ENCODE results near the gene ADGRG3. TPM values are rescaled to one million over a fixed set of nuclear protein-coding genes. Genes with fewer than 3 reads are reported as not detected.

The ADGRG3 gene
- total and polyA plus RNA-seq, 2 of the 13 experiments (the other 11 are each of a cell fraction or from before 2014, with no cell fraction given), result 2.7 to 11.8 TPM

DNA sequence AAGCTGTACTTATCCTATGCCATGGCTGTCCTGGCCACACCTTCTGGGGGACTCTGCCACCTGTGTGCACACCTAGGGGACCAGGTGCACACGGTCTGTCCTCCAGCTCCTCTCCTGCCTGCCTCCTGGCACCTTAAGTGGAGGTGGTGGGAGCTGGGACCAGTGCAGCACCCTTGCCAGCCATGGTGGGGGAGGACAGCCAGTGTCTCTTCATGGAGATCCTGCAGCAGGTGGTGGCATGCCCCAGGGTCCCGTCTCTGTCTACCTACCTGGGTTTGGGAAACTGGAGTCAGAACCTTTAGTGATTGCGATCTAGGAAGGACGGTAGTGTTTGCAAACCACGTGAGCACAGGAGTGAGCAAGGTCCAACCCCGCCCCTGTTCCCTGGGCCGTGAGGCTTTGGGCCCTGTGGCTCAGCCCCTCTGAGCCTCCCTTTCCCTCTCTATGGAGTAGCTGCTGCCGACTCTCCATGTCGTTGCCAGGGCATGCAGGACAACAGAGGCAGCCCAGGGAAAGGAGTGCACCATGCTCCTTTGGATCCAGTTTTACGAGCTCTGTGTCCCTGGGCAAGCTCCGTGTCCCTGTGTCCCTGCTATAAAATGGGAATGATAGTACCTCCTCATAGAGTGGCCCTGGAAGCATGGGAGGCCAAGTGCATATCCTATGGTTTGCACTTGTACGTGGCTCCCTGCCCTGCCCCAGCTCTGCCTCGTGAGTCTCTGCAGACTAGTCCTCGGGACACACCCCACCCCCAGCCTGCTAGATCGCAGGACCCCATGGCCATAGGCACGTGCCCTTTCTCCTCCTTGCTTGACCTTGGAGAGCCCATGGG lies 32.6 kb upstream of the ADGRG3 start (continued):
- TF ChIP-seq, protein P1, sequence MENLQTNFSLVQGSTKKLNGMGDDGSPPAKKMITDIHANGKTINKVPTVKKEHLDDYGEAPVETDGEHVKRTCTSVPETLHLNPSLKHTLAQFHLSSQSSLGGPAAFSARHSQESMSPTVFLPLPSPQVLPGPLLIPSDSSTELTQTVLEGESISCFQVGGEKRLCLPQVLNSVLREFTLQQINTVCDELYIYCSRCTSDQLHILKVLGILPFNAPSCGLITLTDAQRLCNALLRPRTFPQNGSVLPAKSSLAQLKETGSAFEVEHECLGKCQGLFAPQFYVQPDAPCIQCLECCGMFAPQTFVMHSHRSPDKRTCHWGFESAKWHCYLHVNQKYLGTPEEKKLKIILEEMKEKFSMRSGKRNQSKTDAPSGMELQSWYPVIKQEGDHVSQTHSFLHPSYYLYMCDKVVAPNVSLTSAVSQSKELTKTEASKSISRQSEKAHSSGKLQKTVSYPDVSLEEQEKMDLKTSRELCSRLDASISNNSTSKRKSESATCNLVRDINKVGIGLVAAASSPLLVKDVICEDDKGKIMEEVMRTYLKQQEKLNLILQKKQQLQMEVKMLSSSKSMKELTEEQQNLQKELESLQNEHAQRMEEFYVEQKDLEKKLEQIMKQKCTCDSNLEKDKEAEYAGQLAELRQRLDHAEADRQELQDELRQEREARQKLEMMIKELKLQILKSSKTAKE (CRISPR knock-in tag; IDR thresholded peaks at IDR 0.05; ENCODE audit: borderline replicate concordance), result peak; percentile 48; the same call in 1 of the 2 replicates
- no peak for TF ChIP-seq RBFOX2 (IDR thresholded peaks at IDR 0.05; ENCODE audit: low read depth, low read length)
- TF ChIP-seq, protein P2, sequence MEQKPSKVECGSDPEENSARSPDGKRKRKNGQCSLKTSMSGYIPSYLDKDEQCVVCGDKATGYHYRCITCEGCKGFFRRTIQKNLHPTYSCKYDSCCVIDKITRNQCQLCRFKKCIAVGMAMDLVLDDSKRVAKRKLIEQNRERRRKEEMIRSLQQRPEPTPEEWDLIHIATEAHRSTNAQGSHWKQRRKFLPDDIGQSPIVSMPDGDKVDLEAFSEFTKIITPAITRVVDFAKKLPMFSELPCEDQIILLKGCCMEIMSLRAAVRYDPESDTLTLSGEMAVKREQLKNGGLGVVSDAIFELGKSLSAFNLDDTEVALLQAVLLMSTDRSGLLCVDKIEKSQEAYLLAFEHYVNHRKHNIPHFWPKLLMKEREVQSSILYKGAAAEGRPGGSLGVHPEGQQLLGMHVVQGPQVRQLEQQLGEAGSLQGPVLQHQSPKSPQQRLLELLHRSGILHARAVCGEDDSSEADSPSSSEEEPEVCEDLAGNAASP (CRISPR knock-in tag; IDR thresholded peaks at IDR 0.05; ENCODE audit: borderline replicate concordance), result peak; percentile 60; the same call in 1 of the 2 replicates
- TF ChIP-seq GLI4 (CRISPR knock-in tag; IDR thresholded peaks at IDR 0.05; ENCODE audit: borderline replicate concordance), result no peak
- no peak for TF ChIP-seq ZNF337 (CRISPR knock-in tag; IDR thresholded peaks at IDR 0.05; ENCODE audit: borderline replicate concordance, low read depth)
- TF ChIP-seq ZNF501 (CRISPR knock-in tag; IDR thresholded peaks at IDR 0.05), result no peak
- TF ChIP-seq, protein P3, sequence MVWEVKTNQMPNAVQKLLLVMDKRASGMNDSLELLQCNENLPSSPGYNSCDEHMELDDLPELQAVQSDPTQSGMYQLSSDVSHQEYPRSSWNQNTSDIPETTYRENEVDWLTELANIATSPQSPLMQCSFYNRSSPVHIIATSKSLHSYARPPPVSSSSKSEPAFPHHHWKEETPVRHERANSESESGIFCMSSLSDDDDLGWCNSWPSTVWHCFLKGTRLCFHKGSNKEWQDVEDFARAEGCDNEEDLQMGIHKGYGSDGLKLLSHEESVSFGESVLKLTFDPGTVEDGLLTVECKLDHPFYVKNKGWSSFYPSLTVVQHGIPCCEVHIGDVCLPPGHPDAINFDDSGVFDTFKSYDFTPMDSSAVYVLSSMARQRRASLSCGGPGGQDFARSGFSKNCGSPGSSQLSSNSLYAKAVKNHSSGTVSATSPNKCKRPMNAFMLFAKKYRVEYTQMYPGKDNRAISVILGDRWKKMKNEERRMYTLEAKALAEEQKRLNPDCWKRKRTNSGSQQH (CRISPR knock-in tag; IDR thresholded peaks at IDR 0.05; ENCODE audit: low read depth), result no peak
- no peak for TF ChIP-seq MZF1 (CRISPR knock-in tag; IDR thresholded peaks at IDR 0.05; ENCODE audit: borderline replicate concordance)
- peak; percentile 93 for TF ChIP-seq ZFX (CRISPR knock-in tag; IDR thresholded peaks at IDR 0.05; ENCODE audit: low read depth)
- TF ChIP-seq, protein P4, sequence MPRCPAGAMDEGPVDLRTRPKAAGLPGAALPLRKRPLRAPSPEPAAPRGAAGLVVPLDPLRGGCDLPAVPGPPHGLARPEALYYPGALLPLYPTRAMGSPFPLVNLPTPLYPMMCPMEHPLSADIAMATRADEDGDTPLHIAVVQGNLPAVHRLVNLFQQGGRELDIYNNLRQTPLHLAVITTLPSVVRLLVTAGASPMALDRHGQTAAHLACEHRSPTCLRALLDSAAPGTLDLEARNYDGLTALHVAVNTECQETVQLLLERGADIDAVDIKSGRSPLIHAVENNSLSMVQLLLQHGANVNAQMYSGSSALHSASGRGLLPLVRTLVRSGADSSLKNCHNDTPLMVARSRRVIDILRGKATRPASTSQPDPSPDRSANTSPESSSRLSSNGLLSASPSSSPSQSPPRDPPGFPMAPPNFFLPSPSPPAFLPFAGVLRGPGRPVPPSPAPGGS (CRISPR knock-in tag; IDR thresholded peaks at IDR 0.05), result 0 out of 2 replicates have a peak, but pooled peaks have one; percentile 6
- TF ChIP-seq, protein P5, sequence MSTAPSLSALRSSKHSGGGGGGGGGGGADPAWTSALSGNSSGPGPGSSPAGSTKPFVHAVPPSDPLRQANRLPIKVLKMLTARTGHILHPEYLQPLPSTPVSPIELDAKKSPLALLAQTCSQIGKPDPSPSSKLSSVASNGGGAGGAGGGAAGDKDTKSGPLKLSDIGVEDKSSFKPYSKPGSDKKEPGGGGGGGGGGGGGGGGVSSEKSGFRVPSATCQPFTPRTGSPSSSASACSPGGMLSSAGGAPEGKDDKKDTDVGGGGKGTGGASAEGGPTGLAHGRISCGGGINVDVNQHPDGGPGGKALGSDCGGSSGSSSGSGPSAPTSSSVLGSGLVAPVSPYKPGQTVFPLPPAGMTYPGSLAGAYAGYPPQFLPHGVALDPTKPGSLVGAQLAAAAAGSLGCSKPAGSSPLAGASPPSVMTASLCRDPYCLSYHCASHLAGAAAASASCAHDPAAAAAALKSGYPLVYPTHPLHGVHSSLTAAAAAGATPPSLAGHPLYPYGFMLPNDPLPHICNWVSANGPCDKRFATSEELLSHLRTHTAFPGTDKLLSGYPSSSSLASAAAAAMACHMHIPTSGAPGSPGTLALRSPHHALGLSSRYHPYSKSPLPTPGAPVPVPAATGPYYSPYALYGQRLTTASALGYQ (CRISPR knock-in tag; IDR thresholded peaks at IDR 0.05), result no peak
- no peak for TF ChIP-seq GTF2F1 (IDR thresholded peaks at IDR 0.05; ENCODE audit: low read length)
- TF ChIP-seq, protein P6, sequence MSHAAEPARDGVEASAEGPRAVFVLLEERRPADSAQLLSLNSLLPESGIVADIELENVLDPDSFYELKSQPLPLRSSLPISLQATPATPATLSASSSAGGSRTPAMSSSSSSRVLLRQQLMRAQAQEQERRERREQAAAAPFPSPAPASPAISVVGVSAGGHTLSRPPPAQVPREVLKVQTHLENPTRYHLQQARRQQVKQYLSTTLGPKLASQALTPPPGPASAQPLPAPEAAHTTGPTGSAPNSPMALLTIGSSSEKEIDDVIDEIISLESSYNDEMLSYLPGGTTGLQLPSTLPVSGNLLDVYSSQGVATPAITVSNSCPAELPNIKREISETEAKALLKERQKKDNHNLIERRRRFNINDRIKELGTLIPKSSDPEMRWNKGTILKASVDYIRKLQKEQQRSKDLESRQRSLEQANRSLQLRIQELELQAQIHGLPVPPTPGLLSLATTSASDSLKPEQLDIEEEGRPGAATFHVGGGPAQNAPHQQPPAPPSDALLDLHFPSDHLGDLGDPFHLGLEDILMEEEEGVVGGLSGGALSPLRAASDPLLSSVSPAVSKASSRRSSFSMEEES (CRISPR knock-in tag; IDR thresholded peaks at IDR 0.05), result peak; percentile 88
- no peak for TF ChIP-seq ZNF282 (IDR thresholded peaks at IDR 0.05; ENCODE audit: partially characterized antibody)
- TF ChIP-seq, protein P7, sequence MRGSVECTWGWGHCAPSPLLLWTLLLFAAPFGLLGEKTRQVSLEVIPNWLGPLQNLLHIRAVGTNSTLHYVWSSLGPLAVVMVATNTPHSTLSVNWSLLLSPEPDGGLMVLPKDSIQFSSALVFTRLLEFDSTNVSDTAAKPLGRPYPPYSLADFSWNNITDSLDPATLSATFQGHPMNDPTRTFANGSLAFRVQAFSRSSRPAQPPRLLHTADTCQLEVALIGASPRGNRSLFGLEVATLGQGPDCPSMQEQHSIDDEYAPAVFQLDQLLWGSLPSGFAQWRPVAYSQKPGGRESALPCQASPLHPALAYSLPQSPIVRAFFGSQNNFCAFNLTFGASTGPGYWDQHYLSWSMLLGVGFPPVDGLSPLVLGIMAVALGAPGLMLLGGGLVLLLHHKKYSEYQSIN (CRISPR knock-in tag; IDR thresholded peaks at IDR 0.05; ENCODE audit: borderline replicate concordance), result no peak

All from HepG2 (cell line).